Heart left ventricle (tissue), 13 donors: ENCODE data around the gene DHRS1.

Source experiments
- POLR2A ChIP-seq, 2 donors: fragments of 450-650 bp; IDR thresholded peaks; one replicate each; pipeline ENCODE4 v1.6.1; 2017; ENCODE audit warnings: antibody characterized with exemption in 2 of 2, mild to moderate bottlenecking in 2 of 2, moderate library complexity in 2 of 2
- TF ChIP-seq, protein P1 (sequence below), 12 donors: fragments of 200-600 bp; sonication (generic) in 4 of 12; IDR thresholded peaks; one replicate each; pipeline versions ENCODE4 v1.5.0 to v1.8.0; 2018 to 2022; ENCODE audit warnings: antibody characterized with exemption in 12 of 12, mild to moderate bottlenecking in 5 of 12
- donor health status: ischemic (EF 13 %, LVEDD 7.1; RV severe dilation, severe dysfunction).
- donor health status: DM: no; HTN: yes; CAD: no.
- donor health status: DM: no; HTN: no; CAD: no.
- donor health status: ischemic (EF 25% LVEDD 6.9; RV normal size, moderate dysfunction).
- donor health status: ischemic (EF 25% LVEDD 5.7; RV mildly dilated, moderate dysfunction).
- donor health status: ischemic (EF 35%, LVEDD 5.7; RV mildly dilated, moderate dysfunction).
- donor health status: nonischemic (EF 11% LVEDD 7.7; RV severe dilation, severe dysfunction).
- donor health status: DM: yes; HTN: yes; CAD: no.
- donor health status: PGD.
- donor health status: ischemic (EF 29% LVEDD 5.4; RV normal size, mild dysfunction).
- donor health status: nonischemic (EF 23%, LVEDD 6.1; RV moderate dilation, normal function).

- no peak for TF ChIP-seq POLR2A (IDR thresholded peaks at IDR 0.05)
- TF ChIP-seq, protein P1, sequence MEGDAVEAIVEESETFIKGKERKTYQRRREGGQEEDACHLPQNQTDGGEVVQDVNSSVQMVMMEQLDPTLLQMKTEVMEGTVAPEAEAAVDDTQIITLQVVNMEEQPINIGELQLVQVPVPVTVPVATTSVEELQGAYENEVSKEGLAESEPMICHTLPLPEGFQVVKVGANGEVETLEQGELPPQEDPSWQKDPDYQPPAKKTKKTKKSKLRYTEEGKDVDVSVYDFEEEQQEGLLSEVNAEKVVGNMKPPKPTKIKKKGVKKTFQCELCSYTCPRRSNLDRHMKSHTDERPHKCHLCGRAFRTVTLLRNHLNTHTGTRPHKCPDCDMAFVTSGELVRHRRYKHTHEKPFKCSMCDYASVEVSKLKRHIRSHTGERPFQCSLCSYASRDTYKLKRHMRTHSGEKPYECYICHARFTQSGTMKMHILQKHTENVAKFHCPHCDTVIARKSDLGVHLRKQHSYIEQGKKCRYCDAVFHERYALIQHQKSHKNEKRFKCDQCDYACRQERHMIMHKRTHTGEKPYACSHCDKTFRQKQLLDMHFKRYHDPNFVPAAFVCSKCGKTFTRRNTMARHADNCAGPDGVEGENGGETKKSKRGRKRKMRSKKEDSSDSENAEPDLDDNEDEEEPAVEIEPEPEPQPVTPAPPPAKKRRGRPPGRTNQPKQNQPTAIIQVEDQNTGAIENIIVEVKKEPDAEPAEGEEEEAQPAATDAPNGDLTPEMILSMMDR (IDR thresholded peaks at IDR 0.05), result no peak
Observed at GRCh38 chr14:24267516-24267915, 32.1 kb downstream of the DHRS1 start.
